Left lobe of liver (tissue), 2 donors: ENCODE measurements around the gene PKLR. TPM values are rescaled to one million over a fixed set of nuclear protein-coding genes. Genes with fewer than 3 reads are reported as not detected.
A peak's percentile ranks its signal among the peaks of the same experiment; 100 is the strongest.
"Not testable (repeated sequence)": the region's sequence is repeated elsewhere in the genome, so short reads cannot be mapped to it uniquely, and the experiment has no call there.

Experiments
- ATAC-seq: fragments of 200-7000 bp; cut with Tn5 transposase; one replicate; pipeline ENCODE4 v1.9.1; 2020; ENCODE audit warnings: mild to moderate bottlenecking, moderate library complexity
- DNase-seq: peaks from one replicate; pipeline ENCODE4 v3.0.0-alpha.2; 2020; ENCODE audit warnings: low spot score
- total RNA-seq: library from RNA; stranded (reverse); gene quantifications from one replicate; pipeline ENCODE4 v1.2.1, GENCODE V29; 2021
- donor health status: DM: no; HTN: no; CAD: no; lungs with moderate emphysema.
- donor health status: DM: no; HTN: yes; CAD: no.

Gene PKLR
- total RNA-seq, 1 donor from 2014 or later: 109 TPM

DNA sequence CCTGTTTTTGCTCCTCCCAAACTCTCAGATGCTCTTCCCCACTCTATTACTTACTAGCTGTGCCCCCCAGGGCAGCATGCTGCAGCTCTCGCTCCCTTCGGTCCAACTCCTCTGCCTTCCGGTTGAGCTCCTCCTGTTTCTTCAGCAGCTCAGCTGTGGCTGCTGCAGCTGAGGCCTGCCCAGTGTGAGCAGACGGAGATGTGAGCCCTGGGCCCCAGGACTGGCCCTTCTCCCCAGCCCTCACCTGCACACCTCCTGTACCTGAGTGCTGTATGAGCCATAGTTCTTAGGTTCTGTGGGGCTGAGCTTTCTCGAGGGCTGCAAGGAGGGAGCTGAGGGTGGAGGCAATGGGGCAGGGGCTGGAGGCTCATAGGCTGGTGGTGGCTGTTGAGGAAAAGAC is 41.0 kb downstream of the PKLR start:
- DNase-seq: no peak
- ATAC-seq: no peak

DNA sequence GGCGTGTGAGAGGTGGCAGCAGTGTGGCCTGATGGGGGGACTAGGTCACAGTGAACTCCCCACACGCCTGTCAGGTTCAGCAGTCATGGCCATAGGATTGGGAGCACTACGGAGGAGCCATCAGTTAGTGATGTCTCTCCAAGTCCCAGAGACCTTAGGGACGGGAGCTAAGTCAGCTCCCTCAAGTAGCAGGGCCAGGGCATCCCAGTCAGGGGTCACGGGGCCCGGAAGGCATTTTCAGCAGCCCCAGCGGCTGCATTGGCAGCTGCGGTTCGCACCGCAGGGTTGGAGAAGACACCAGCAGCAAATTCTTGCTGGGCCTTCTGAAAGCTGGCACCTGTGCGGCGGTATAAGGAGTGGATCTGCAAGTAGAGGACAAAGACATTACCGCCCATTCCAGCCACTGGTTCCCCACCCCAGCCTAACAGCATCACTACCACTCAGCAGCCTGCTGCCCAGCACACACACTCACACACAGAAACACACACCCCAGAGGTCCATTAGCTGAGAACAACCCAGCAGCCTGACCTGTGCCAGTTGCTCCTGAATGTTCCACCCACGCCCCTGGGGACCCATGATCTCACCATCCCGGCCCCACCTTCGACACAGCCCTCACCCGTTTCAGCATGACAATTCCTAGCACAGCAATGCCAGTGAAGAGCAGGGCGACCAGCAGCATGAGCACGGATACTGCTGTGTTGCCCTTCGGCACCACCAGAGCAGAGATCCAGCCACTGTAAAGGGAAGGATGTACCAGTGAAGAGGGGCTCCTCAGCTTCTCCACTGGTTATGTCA is 45.0 kb downstream of the PKLR start:
- no peak for DNase-seq
- ATAC-seq: peak; percentile 5

DNA sequence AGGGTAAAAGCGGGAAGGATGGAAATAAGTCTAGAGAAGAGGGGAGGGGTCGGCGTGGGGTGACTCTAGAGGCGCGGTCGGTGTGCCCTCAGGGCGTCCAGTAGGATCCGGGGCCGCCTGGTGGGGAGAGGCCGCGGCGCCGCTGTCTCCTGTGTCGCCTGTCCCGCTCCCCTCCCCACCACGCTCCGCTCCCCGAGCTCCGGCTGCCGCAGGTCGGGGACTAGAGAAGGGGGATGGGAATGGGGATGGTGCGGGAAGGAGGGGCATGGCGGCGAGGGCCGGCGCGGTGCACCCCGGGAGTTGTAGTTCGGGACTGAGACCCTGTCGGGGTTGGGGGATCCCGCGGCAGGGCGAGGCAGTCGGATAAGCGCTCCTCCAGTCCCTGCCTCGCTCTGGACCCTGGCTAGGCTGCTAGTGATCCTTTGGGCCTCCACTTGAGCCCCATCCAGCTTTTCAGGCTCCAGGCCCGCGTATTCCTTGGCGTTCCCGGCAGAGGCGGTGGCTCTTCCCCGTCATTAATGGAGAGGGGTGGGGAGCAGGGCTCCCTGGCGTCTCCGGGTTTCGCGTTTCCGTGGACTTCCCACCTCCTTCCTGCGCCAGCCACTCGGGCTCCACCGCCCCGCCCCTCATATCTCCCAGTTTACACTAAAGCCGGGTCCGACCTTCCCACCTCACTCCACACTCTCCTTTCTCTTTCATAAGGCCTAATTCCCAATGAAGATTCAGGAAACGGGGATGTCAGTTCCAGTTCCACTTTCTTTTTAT is 45.8 kb downstream of the PKLR start, which contains the start of gene ENTREP3:
ENTREP3 (minus strand) TSS at position 241 of the 765 bp plus-strand sequence. CDS start 606 bp downstream, outside the sequence.
- peak; percentile 89 for ATAC-seq
- peak; percentile 86 for DNase-seq

DNA sequence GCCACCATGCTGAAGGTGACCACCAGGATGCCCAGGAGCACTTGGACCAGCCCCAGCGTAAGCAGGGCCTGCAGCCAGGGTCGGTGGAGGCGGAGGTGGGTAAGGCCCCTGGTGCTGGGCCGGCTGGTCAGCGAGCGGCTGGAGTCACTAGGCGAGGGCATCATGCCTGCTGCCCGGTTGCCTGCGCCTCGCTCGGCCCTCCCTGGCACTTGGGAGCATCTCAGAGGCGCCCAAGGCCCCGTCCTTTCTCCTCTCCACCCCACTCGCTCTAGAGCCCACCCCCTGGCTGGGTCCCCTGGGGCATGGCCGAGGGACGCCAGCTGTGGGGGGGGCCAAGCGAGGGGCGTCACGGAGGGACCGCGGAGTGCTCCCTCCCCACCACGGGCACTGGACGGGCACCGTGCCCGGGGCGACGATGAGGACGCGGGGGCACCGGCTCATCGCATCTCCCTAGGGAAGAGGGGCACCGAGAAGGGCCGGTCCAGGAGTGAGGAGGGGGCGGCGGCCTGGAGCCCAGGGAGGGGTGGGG is 46.5 kb downstream of the PKLR start:
- no peak for ATAC-seq
- DNase-seq: no peak

DNA sequence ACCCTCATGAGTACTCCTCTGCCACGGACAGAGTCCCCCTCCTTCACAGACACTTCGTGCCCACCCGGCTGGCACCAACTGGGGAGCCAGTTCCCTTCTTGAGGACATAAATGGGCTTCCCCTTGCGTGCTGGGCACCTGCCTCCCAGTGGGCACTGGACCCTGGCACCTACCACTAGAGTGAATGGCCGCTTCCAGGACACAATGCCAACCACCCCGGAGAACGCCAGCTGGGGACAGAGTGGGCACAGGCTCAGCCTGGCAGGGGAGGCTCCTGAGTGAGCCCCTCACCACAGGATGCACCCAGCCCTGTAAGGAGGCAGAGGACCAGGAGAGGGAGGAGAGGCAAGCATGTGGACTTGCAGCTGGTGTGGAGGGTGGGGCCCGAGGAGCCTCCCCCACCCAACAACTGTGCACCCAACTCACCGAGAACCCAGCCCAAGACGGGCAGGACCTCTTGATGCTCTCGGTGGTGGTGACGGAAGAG is 47.0 kb downstream of the PKLR start:
- DNase-seq (no peak), ATAC-seq (no peak)

DNA sequence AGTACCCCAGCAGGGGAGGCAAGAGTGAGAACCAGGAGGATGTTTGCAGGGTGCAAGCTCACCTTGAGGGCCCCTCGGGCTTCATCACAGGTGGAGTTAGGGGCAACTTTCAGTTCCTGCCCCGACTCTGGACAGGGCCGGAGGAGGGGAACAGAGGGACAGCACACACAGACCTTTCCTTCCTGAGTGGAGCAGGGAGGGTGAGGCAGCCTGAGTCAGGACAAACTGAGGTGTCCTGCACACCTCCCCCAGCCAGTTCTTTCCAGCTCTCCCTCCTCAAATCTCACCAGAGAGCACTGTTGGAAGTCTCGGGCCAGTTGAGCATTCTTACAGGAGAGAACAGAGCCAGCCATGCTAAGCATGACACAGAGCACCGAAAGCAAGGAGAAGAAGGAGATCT is 47.4 kb downstream of the PKLR start:
- DNase-seq (no peak), ATAC-seq (no peak)

DNA sequence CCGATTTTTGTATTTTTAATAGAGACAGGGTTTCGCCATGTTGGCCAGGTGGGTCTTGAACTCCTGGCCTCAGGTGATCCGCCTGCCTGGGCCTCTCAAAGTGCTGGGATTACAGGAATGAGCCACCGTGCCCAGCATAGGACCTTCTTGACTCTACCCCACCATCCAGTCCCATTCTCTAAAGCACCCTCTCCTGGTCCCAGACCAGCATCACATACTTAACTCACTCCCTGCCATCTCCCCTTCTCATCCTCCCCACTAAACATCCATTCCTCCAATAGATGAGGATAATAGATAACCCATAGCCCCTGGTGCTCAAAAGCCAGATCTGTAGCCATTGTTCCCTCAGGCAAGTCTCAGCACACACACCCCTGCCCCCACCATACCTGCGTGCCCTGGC is 48.0 kb downstream of the PKLR start:
- DNase-seq (no peak), ATAC-seq (no peak)

DNA sequence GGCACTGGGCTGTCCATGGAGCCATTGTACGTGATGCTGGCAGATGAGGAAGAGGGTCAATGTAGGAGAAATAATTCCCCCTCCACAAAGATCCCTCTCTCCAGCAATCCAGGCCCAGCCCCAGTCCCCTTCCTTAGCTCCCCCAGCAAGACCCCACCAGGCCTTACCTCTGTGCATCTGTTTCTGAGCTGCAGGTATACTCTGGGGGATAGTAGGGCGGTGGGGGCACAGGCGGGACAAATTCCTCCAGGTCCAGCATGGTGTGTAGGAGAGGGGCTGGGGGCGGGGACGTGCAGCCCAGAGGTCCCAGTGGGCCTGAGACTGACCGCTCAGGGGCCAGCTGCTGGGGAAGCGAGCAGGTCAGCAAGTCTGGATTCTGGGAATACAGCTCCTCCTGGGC is 49.7 kb downstream of the PKLR start:
- DNase-seq: no peak

DNA sequence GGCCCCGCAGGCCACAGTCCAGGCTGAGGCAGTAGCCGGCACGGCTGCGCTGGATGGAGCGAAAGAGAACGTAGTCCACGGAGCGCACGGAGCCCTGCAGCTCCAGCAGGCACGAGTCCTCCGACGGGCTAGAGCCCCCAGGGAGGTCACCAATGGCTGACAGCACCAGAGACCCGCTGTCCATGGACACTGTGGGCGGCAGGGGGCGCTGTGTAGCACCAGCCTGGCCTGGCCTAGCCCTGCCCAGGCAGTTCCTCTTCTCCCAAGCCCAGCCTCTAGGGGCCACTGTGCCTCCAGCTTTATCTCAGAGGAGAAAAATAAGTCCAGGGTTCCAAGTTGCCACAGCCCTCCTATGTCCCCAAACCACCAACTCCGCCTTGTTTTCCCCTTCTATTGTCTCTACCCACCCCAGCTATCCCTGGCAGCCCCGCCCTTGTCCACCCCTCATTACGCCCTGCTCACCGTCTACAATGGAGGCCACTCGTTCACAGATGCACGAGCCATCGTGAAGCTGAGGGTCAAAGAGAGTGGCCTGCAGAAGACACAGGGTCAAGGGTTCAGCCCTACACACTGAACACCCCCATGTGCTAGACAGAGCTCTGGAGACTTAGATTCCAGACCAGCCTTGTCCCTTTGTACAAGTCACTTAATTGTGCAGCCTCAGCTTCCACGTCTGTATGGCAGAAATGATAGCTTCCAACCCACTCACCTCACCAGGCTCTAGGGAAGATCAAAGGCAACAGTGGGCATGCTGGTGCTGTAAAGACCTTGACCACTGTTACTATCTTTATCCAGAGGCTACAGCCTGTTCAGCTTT is 50.4 kb downstream of the PKLR start:
- DNase-seq: peak; percentile 88
- ATAC-seq: peak; percentile 88

More for the DNA sequence above, 49.7 kb downstream of the PKLR start:
- ATAC-seq: no peak

DNA sequence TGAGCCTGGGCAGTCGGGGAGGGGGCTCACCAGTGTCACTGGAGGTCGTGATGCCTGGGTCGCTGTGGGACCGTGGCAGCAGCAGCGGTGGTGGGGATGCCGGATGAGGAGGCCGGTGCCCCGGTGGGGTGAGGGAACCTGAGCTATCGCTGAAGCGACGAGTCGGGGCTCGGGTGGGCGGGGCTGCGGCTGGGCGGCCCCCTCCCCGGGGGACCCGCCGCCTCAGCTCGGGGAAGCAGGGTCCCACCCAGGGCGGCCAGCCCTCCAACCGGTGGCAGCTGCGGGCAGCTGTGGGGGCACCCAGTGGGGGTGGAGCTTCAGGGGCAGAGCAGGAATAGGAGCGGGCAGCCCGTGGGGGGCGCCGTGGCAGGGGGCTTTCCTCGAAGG is 51.0 kb downstream of the PKLR start:
- ATAC-seq: no peak

DNA sequence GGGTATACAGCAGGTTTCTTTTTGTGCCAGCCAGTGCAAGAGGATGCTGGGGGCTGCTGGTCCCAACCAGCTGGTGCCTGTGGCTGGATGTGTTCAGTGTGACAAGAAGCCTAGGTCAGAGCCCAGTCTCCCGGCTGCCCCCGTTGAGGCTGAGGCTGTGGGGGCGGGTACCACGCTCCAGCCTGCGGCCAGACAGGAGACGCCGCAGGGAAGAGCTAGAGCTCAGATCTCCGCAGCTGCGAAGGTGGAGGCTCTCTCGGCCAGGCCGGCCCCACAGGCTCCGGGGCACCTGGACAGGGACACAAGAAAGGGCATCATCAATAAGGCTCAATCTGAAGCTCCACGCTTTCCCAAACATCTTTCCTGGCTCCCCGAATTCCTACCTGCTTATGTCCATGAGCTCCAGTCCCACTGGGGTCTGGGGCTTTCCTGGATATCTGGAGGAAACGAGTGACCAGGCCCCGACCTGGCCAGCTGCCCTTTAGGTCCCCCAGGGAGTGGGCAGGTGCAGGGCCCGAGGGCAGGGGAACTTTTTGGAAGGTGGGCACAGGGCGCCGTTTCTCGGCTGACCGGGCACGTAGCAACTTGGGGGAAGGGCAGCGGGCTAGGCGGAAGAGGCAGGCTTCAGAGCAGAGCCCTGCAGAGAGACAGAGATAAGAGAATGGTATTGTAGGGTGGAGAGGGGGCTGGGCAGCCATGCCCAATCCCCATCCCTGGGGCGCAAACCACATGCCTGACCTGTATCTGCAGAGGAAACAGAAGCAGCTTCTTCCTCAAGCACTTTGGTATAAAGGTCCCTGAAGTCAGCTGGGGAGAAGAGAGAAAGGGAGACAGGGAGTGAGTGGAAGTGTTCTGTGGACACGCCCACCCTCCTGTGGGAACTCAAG is 53.3 kb downstream of the PKLR start:
- DNase-seq (no peak), ATAC-seq (no peak)

More for the DNA sequence above, 51.0 kb downstream of the PKLR start:
- DNase-seq: no peak

DNA sequence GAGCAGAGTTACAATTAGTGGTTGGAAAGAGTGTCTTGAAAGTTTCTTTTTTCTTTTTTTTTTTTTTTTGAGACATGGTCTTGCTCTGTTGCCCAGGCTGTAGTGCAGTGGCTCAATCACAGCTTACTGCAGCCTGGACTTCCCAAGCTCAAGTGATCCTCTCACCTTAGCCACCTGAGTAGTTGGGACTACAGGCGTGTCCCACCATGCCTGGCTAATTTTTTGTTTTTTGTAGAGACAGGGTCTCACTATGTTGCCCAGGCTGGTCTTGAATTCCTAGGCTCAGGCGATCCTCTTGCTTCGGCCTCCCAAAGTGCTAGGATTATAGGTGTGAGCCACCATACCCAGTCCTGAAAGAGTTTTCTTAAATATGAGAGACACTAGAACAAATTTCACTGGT is 54.4 kb downstream of the PKLR start:
- not testable (repeated sequence) for DNase-seq, ATAC-seq

DNA sequence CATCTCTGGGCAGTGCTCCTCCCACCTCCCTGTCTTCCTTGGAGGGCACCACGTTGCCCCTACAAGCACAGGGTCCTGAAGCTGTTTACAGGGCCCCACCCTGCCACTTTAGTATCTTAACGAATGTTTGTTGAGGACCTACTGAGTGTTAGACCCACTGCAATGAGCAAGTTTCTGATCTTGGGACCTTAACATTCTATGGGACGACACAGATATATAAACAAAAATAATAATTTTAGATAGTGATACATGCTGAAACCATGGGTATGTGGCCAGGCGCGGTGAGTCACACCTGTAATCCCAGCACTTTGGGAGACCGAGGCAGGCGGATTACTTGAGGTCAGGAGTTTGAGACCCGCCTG is 56.1 kb downstream of the PKLR start:
- no peak for DNase-seq
- no peak for ATAC-seq

DNA sequence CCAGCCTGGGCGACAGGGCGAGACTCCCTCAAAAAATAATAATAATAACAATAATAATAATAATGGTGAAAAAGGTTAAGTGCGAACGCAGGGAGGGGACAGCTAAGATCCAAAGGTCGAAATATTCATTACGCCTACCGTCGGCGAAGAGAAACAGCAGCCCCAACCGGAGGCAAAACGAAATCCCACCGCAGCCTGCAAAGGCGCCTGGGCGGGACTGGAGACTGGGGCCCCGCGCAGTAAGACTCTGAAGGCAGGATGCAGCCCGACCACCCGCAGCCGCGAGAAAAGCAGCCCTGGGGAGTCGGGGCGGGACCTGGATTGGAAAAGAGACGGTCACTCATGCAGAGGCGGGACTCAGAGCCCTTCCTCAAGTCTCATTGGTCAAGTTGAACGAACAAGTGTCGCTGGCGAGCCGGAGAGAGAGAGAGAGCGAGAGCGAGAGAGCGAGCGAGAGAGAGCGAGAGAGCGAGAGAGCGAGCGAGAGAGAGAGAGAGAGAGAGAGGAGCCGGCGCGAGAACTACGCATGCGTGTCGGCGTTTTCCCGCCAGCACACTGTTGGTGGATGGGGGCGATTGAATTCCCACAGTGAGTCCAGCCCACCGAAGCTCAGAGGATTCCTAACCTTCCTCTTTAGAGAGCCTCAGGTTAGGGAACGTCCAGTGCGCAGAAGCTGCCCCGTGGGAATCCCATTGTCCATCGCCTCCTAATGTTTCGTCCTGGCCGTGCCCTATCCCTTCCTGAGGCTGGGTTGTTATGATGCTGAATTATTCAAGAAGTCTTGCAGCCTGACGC is 56.7 kb downstream of the PKLR start:
- ATAC-seq (peak; percentile 91), DNase-seq (peak; percentile 97)

DNA sequence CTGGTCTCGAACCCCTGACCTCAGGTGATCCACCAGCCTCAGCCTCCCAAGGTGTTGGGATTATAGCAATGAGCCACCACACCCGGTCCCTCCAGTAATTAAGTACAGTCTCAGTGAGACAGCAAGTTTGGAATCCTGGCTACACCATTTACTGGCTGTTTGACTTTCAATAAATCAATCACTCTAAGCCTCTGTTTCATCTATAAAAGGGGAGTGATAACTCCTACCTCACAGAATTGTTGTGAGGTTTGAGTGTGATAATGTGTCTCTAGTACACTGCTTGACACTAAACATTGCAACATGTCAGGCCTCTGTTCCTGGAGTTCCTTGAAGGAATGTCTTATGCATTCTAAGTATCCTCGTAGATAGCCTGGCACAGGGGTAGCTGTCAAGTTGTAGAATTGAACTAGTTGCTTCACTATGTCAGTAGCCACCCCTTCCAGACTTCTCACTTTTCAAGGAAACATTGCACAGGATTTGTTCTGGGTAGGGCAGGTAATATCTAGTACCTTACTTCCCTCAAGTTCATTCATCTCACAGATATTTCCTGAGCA is 58.4 kb downstream of the PKLR start:
- ATAC-seq (no peak), DNase-seq (no peak)

DNA sequence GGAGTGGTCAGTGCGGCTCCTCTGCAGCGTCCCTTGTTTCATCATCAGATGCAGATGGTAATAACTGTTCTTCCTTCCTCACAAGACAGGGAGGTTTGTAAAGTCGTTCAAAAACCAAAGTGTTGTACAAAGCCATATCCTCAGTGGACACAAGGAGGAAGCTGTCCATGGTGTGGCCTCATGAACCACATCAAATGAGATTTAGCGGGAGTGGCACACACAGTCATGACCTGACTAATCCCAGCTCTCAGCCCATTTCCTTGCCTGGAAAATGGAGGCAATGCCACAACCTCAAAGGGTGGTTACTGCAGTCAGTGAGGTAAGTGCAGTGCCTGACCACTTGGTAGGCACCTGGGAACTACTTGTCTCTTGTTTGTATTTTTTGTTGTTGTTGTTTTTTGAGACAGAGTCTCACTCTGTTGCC is 59.4 kb downstream of the PKLR start:
- DNase-seq (no peak), ATAC-seq (no peak)

DNA sequence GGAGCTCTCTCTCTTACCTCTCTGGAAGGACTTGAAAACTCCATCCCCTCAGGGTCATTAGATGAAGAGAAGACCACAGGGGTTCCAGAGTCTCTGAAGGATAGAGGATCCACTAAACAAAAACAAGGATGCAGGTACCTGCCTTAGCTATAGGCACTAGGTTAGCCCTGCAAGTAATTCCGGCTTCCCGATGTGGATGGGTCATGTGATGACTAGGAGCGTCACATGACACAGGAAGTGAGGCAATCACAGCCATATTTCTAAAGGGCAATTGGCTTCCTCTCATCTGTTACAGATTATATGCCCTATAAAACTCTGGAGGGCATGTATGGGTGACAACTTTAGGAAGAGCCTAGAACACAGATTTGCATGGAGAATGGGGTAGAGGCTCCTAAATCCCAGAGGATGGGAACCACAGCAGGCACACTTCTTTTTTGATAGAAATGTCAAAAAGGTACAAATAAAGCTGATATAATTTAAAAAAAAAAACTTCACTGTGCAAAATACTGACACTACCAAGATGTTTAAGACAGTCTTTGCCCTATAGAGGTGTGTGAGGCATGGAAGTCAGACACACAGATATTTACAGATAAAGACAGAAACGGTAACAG is 60.1 kb downstream of the PKLR start:
- DNase-seq (peak; percentile 81), ATAC-seq (peak; percentile 51)
